ENCODE results near the gene SH3GL1. TPM values are rescaled to one million over a fixed set of nuclear protein-coding genes. Genes with fewer than 3 reads are reported as not detected.
A peak's percentile ranks its signal among the peaks of the same experiment; 100 is the strongest.

The SH3GL1 gene
- total and polyA plus RNA-seq, 2 of the 4 experiments (the other 2 are of a cell fraction), result 28.1 to 138 TPM

DNA sequence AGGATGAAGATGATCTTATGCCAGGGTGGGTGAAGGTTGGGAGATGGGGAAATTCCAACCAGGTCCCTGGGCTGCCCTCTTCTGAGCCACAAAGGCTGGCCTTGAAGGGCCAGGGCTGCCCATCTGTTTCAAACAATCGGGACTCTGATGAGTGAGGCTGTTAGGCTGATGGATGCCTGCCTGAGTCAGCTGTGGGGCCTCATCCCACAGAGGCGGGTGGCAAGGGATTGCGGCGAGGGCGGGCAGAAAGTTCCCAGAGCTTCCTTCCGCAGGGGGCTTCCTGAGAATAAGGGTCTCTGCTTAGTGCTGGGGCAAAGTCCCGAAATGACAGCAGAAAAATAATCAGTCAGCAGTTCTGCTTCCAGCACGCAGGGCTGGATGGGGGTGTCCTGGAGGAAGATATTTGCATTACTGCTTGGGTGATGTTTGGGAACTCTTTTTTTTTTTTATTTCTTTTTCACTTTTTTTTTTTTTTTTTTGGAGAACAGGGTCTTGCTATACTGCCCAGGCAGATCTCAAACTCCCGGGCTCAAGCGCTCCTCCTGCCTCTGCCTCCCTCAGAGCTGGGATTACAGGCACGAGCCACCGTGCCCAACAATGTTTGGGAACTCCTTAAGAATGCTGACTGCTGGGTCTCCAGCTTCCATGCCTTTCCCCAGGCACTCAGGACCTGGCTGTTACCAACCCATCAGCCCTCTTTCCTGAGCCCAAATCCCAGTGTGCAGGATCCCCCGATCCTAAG, 14.1 kb downstream of the SH3GL1 start:
- Histone ChIP-seq H3K36me3 (ENCODE audit: control insufficient read depth, insufficient read depth, low read length) (peaks cover 19% of the 10 kb centered on the region), H3K27me3 (ENCODE audit: control insufficient read depth, insufficient read depth, low read length) (no peaks in the 10 kb centered on the region), H3K9me3 (ENCODE audit: control insufficient read depth, insufficient read depth, low read length) (no peaks in the 10 kb centered on the region), H2BK15ac (ENCODE audit: low read depth, low read length) (no peak overlapping the region), H2BK120ac (ENCODE audit: low read depth, low read length) (no peak overlapping the region), H3K4me1 (ENCODE audit: control insufficient read depth, insufficient read depth, low read length) (peaks cover 33% of the 10 kb centered on the region), H4K91ac (ENCODE audit: insufficient read depth, low read depth, low read length) (no peak overlapping the region), H3K4ac (ENCODE audit: low read depth, low read length) (peak overlapping the region; percentile 62), H3K18ac (ENCODE audit: low read depth, low read length) (no peak overlapping the region), H3K9me1 (ENCODE audit: insufficient read depth, low read length) (peaks cover 20% of the 10 kb centered on the region; the same call in 1 of the 2 replicates), H3K14ac (replicated peaks; ENCODE audit: low read depth, low read length) (no peak overlapping the region), H3K4me2 (ENCODE audit: low read depth, low read length) (no peak overlapping the region), H2AK5ac (ENCODE audit: low read depth, low read length) (peak overlapping the region; percentile 35; the same call in 1 of the 2 replicates), H2BK20ac (ENCODE audit: low read depth, low read length) (no peak overlapping the region), H3K56ac (ENCODE audit: extremely low read depth, insufficient read depth, low read length) (no peak overlapping the region), H3K4me3 (ENCODE audit: insufficient read depth, low read depth, low read length) (no peak overlapping the region), H3K9ac (ENCODE audit: low read depth, low read length) (no peak overlapping the region), H4K20me1 (ENCODE audit: insufficient read depth, low read length) (peaks cover 90% of the 10 kb centered on the region), H4K8ac (ENCODE audit: low read depth in 2 of 2, low read length in 2 of 2) (no peak overlapping the region), H4K5ac (ENCODE audit: low read depth, low read length) (no peak overlapping the region), H2BK5ac (ENCODE audit: low read depth, low read length, poor library complexity, severe bottlenecking) (peak overlapping the region; percentile 38), H3K27ac (ENCODE audit: insufficient read depth, low read length) (peak overlapping the region; percentile 1; the same call in 1 of the 2 replicates), H2AK9ac (replicated peaks; ENCODE audit: low read depth, low read length, poor library complexity) (peak overlapping the region; percentile 14), H2AFZ (replicated peaks; ENCODE audit: low read length, poor library complexity) (peak overlapping the region; percentile 12), H3K79me1 (ENCODE audit: low read depth in 1 of 2, low read length in 2 of 2) (peaks cover 23 to 91% of the 10 kb centered on the region in 2 experiments), H3K23ac (ENCODE audit: low read depth, low read length) (no peak overlapping the region)
- DNase-seq, result peak; percentile 53
- ChIA-PET POLR2A (ENCODE audit: unreplicated experiment) (no interaction called here), CTCF (interaction anchor here (0.7 kb wide), 1 partner anchor 28 kb away, joined by 4 read pairs; no protein-coding TSS in a partner anchor)
- intact Hi-C loops (cut with micrococcal nuclease), result no loop called here
- 54% methylated on average over 9 of the region's 13 CpGs; no CpG with 5 or more reads in 1 of the 2 experiments for WGBS, 2 experiments (ENCODE audit: extremely low coverage in 2 of 2, insufficient read length in 1 of 2)
- peak; percentile 50 for ATAC-seq (ENCODE audit: low read depth)
- in situ Hi-C loops (cut with MboI; ENCODE audit: low sequenced_read_pairs), result no loop called here
- dilution Hi-C loops (cut with HindIII; ENCODE audit: low sequenced_read_pairs, unreplicated experiment), result no loop called here
- no TSS peak for BruUV-seq (replicated peaks)
- TF ChIP-seq, protein P1, sequence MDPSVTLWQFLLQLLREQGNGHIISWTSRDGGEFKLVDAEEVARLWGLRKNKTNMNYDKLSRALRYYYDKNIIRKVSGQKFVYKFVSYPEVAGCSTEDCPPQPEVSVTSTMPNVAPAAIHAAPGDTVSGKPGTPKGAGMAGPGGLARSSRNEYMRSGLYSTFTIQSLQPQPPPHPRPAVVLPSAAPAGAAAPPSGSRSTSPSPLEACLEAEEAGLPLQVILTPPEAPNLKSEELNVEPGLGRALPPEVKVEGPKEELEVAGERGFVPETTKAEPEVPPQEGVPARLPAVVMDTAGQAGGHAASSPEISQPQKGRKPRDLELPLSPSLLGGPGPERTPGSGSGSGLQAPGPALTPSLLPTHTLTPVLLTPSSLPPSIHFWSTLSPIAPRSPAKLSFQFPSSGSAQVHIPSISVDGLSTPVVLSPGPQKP (IDR thresholded peaks at IDR 0.05; ENCODE audit: borderline replicate concordance, low read depth, low read length), result no peak
- TF ChIP-seq FOS (IDR thresholded peaks at IDR 0.05; ENCODE audit: low read depth, low read length), result no peak
- no peak for TF ChIP-seq MAZ (IDR thresholded peaks at IDR 0.05; ENCODE audit: borderline replicate concordance, low read depth, low read length)
- TF ChIP-seq, protein P2, sequence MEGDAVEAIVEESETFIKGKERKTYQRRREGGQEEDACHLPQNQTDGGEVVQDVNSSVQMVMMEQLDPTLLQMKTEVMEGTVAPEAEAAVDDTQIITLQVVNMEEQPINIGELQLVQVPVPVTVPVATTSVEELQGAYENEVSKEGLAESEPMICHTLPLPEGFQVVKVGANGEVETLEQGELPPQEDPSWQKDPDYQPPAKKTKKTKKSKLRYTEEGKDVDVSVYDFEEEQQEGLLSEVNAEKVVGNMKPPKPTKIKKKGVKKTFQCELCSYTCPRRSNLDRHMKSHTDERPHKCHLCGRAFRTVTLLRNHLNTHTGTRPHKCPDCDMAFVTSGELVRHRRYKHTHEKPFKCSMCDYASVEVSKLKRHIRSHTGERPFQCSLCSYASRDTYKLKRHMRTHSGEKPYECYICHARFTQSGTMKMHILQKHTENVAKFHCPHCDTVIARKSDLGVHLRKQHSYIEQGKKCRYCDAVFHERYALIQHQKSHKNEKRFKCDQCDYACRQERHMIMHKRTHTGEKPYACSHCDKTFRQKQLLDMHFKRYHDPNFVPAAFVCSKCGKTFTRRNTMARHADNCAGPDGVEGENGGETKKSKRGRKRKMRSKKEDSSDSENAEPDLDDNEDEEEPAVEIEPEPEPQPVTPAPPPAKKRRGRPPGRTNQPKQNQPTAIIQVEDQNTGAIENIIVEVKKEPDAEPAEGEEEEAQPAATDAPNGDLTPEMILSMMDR (conservative IDR thresholded peaks at IDR 0.05; ENCODE audit: low read depth, low read length), result peak; percentile 45
- no peak for TF ChIP-seq SMC3 (IDR thresholded peaks at IDR 0.05; ENCODE audit: low read depth, low read length)
- TF ChIP-seq CHD1 (IDR thresholded peaks at IDR 0.05; ENCODE audit: low read depth, low read length), result no peak
- no peak for TF ChIP-seq MXI1 (IDR thresholded peaks at IDR 0.05; ENCODE audit: borderline replicate concordance, low read depth, low read length)
- no peak for TF ChIP-seq BHLHE40 (IDR thresholded peaks at IDR 0.05; ENCODE audit: low read depth, low read length)
- no peak for TF ChIP-seq POLR2A (IDR thresholded peaks at IDR 0.05; ENCODE audit: low read depth, low read length)
- no peak for TF ChIP-seq RAD21 (IDR thresholded peaks at IDR 0.05; ENCODE audit: low read length)
- TF ChIP-seq RFX5 (IDR thresholded peaks at IDR 0.05; ENCODE audit: low read depth, low read length), result no peak
- TF ChIP-seq, protein P3, sequence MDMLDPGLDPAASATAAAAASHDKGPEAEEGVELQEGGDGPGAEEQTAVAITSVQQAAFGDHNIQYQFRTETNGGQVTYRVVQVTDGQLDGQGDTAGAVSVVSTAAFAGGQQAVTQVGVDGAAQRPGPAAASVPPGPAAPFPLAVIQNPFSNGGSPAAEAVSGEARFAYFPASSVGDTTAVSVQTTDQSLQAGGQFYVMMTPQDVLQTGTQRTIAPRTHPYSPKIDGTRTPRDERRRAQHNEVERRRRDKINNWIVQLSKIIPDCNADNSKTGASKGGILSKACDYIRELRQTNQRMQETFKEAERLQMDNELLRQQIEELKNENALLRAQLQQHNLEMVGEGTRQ (IDR thresholded peaks at IDR 0.05; ENCODE audit: low read depth, low read length), result 0 out of 2 replicates have a peak, but pooled peaks have one; percentile 2
- no peak for TF ChIP-seq RCOR1 (IDR thresholded peaks at IDR 0.05; ENCODE audit: insufficient replicate concordance, low read length)
- TF ChIP-seq NFE2L2 (IDR thresholded peaks at IDR 0.05; ENCODE audit: low read depth, low read length), result no peak
- TF ChIP-seq CEBPB (IDR thresholded peaks at IDR 0.05; ENCODE audit: low read depth, low read length), result no peak

All from IMR-90 (cell line).